GM18858 (cell line): ENCODE results near the gene PTHLH.

Source experiments
- ATAC-seq: cut with Tn5 transposase; IDR thresholded peaks from one replicate; pipeline ENCODE4 v1.9.1; 2021; ENCODE audit not compliant: unreplicated experiment

Gene PTHLH

DNA sequence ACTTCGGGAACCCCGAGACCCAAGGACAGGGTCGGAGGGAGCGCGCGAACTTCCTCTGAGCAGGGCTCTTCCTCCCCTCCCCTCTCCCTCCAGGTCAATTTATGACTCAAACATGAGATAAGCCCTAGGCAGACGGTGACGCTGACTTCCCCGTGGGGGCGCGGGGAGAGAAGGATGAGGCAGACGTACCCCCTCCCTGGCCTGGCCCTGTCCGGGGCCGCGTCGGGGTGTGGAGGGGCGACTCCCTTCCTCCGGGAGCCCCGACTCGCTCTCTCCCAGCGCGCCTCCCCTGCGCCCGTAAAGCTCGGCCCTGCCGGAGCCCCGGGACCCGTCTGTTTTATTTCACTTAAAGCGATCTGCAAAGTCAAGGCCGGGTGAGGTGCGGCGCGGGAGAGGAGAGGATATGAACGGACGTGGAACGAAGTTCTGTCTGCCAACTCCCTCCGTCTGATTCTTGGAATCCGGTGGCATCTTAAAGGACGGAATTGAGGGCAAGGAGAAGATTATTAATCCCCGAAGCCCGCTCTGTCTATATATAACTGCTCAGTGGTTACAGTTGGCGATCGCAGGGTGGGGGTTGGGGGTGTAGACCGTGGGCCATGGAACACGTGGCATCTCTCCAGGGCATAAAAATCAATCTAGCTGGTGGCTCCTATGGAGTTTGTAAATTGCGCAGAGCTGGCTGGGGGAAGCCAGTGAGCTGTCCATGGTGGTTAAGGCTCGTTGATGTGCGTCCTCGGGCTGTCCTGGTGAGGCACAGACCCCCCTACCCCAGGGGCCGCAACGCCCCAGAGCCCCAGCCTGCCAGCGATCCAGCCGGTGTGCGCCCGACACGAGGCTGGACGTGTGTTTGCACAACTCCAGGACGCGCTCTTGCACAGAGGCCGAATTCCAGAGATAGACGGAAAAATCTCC is 2.9 kb upstream of the PTHLH start:
- ATAC-seq = no peak

DNA sequence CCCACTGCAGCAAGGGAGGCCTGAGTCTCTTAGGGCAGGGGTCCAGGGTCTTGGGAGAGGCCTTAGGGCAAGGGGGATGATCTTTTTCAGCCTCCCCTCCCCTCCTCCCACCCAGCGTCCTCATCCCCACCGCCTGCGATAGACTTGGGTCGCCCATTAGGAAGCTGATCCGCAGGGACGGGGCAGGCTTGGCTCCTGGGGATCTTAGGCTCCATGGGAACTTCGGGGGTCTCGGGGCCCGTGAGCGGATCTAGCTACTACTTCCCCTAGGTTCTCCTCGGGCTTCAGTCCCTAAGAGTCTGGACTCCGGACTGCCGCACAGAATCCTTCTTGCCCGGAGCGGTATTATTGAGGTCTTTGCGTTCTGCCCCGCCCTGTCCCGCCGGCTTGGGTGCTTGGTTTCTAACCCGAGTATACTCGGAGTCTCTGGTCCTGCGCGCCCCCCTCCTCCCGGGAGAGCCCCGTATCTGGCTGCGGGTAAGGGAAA is 2.2 kb upstream of the PTHLH start:
- ATAC-seq = no peak

GRCh38 chr12:27973487-27973890 is 956 bp upstream of the PTHLH start:
- no peak for ATAC-seq

- ATAC-seq = no peak
Measured at GRCh38 chr12:27971606-27972005, 927 bp downstream of the PTHLH start.

DNA sequence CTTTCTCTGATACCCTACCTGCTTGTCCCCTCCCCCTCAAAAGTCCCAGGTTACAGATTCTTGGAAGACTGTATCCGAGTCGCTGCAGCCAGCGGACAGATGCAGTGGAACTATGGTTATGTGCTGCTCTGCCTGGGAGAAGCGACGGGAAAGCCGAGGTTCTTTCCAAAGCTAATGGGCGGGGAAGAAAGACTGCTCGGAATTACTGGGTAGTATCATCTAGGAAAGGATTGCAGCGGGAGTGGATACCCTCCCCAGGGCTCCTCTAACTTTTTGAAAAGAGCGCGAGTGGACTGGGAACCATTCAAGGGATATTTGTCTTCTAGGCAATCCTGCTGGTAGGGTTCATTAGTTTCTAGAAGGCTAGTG is 1.4 kb downstream of the PTHLH start:
- ATAC-seq = no peak

DNA sequence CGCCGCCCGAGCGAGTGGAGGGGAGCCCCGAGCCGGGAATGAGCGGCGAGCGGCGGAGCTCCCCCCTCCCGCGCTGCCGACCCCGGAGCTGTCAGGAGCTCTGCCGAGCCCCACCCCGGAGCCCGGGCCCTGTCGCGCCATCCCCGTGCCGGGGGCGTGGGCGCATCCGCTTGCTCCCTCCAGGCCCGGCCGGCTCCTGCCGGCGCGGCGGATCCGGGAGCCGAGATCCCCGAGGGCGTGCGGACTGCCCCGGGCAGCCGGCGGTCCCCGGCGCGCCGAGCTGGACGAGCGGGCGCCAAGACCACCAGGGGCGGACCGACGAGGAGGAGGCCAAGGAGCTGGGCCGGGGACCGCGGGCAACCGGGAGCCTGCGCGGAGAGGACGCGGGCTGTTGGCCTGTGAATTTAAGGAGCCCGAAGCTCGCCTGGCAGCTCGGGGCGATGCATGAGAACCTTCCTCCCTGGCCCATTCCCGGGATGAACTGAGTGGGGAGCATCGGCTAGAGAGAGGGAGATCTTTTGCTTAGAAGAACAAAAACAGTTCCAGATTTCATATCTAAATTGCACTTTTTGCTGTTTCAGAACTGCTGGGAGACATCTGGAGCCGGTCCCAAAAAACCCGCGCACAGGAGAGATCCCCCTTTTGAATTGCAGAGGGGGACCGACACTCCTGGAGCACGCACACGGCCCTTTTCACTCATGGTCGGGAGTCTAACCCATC is 2.0 kb downstream of the PTHLH start:
- peak; percentile 12 for ATAC-seq

- peak; percentile 83 for ATAC-seq
Measured at GRCh38 chr12:27969624-27970400, 2.7 kb downstream of the PTHLH start.

- no peak for ATAC-seq
Measured at GRCh38 chr12:27968972-27969623, 3.4 kb downstream of the PTHLH start.

GRCh38 chr12:27967551-27968054 is 4.9 kb downstream of the PTHLH start:
- ATAC-seq = no peak

GRCh38 chr12:27966870-27967269 is 5.7 kb downstream of the PTHLH start:
- ATAC-seq = no peak

DNA sequence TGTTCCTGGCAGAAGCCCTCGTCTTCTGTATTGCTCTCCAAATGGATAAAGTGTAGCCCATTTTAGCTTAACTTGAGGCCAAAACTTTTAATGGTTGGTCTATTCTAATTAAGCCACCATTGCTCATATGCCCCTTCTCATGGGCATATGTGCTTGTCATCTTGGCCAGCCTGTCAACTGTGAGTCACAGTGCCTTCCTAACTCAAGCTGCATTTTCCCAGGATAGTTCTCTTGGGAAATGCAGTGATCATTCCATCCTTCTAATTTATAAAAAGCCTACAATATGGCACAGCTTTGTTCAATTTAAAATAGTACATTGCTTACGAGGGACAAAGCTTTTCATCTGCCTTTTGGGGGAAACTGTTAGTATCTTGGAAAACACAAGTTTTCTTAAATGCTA is 6.6 kb downstream of the PTHLH start:
- ATAC-seq = no peak

DNA sequence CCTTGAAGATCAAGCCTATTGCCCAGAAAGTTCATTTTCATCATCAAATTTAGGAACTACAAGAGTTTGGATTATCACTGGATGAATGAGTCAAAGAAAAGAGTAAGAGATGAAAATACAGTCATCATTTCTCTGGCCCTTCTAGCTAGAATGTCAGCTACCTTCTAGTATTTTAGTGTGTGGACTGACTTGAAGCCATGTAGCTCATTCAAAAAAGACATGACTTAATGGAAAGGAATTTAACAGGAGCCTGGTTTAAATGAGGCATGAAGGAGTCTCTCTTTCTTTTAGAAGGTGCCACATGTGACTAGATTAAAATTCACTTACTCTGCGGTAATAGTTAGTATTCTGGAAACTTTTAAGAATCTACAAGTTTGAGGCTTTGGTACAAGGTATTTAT is 7.1 kb downstream of the PTHLH start:
- ATAC-seq = no peak

DNA sequence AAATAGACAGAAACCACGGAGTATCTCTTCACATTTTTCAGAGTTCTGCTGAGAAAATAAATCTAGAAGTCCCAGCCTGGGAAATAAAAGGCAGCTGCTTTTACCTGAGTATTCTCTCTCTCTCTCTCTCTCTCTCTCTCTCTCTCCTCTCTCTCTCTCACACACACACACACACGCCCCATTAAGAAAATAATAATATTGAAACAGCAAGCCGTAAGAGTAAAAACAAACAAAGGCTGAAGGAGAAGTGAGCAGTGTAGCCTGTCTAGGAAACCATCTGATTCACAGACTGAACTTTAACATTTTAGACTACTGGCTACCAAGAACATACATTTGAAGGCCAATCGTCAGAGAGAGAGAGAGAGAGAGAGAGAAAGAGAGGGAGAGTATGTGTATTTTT is 8.4 kb downstream of the PTHLH start:
- no peak for ATAC-seq

DNA sequence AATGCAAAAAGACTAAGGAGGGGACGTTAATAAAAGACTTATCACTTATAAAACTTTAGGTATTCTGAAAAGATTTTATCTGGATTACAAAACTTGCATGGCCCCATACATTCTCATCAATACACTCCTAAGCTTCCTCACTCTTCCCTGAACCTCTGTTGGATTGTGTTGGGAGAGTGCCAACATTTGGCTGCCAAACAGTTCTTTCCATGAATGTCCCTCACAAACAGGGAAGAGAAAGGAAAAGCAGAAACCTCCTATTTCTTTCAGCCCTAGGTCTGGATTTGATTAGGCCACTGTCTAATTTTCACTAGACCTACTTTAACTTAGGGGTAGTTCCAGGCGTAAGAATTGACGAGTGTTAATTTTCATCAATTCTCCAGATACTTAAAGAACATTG is 11.7 kb downstream of the PTHLH start:
- no peak for ATAC-seq

- ATAC-seq = no peak
Measured at GRCh38 chr12:27958675-27959074, 13.9 kb downstream of the PTHLH start.

DNA sequence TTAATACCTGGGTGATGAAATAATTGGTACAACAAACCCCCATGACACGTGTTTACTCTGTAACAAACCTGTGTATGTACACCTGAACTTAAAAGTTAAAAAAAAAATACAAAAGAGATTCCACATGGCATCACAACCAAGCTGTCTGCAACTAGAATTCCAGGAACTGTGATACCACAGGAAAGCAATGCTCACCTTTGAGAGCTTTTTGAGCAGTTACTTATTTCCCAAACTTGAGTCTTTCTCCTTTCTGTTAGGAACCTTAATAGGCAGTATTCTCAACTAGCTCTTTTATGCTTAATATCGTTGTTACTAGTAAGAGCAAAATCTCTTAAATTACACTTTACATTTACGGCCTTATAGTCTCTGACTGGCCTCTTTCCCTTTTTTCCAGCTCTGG is 15.2 kb downstream of the PTHLH start:
- ATAC-seq = no peak

- no peak for ATAC-seq
Measured at GRCh38 chr12:27953817-27954216, 18.7 kb downstream of the PTHLH start.

DNA sequence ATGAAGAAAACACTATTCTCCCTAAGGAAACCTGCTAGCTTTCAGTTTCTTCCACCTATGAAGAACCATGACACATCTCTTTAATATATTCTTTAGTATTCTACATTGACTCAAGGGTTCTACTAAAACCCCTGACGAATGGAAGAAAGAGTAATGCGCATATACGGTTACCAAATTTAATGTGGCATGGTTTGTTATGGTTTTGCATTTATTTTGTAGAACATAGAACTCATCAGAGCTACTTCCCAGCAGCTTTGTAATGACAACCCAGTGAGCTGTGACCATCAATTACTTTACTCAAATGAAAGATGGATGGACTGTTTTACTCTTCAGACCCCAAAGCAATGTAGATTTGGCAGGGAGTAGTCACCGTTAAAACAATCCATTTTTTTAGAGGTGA is 19.2 kb downstream of the PTHLH start:
- no peak for ATAC-seq

DNA sequence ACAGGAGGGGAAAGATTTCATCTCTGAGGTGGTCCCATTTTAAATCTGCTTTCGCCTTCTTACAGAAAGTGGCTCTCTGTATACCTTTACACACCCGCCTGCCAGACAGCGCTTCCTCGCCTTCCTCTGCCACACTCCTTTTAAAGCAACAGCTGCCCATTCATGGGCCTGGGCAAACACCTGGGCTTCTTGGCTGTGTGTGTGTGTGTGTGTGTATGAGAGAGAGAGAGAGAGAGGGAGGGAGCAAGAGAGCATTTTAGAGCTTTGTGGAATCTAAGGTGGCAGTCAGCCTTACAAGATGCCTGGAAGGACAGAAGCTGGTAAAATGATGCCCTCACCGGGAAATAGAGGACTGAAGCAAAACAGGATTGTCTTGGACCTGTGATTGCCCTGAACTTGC is 20.0 kb downstream of the PTHLH start:
- no peak for ATAC-seq

GRCh38 chr12:27951898-27952297 is 20.6 kb downstream of the PTHLH start:
- ATAC-seq = no peak

DNA sequence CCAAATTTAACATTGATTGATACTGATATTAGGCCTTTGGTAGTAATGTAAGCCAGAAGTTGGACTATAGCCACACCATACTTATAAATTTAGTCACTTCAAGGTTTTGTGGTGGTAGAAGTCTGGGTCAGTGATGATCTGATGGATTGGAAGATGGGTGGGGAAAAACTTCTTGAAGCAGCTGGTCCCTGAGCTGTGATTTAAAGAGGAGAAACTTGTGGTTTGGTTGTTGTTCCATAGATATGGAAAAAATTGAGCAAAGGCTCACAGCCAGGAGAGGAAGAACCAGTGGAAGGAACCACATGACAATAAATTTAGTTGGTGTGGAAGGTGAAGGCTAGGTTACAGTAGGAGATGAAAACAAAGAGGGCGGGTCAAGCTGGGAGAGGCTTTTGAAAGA is 26.1 kb downstream of the PTHLH start:
- no peak for ATAC-seq
